ENCODE data around the gene IRF9. TPM values are rescaled to one million over a fixed set of nuclear protein-coding genes. Genes with fewer than 3 reads are reported as not detected.

The IRF9 gene
- total RNA-seq, 1 donor from 2014 or later: 25.1 TPM

- no peak for ATAC-seq
- DNase-seq (ENCODE audit: low spot score): peak; percentile 14
These were observed 53.0 kb downstream of the IRF9 start for GRCh38 chr14:24213866-24214662.

GRCh38 chr14:24215495-24216344 is 54.7 kb downstream of the IRF9 start, which contains the start of gene MDP1:
Gene MDP1, minus strand, starts transcription at chr14:24216066. Its CDS starts 111 bp downstream, at chr14:24215955.
- ATAC-seq: peak; percentile 88
- DNase-seq (ENCODE audit: low spot score): peak; percentile 83

Other genes with a start within 250 kb of the IRF9 start
- gene DHRS4, start 207.5 kb upstream of the IRF9 start, total RNA-seq: 59.0 TPM
- gene DHRS4L2, start 172.3 kb upstream of the IRF9 start, total RNA-seq: 46.4 TPM
- gene CARMIL3, start 109.3 kb upstream of the IRF9 start, total RNA-seq: 2.0 TPM
- gene CPNE6, start 89.7 kb upstream of the IRF9 start, total RNA-seq: 0.40 TPM
- 590 TPM for gene PCK2, start 67.0 kb upstream of the IRF9 start, total RNA-seq
- gene DCAF11, start 46.5 kb upstream of the IRF9 start, total RNA-seq: 212 TPM
- 3.5 TPM for gene NRL, start 46.3 kb upstream of the IRF9 start, total RNA-seq
- 34.9 TPM for gene FITM1, start 30.6 kb upstream of the IRF9 start, total RNA-seq
- 98.1 TPM for gene PSME1, start 25.1 kb upstream of the IRF9 start, total RNA-seq
- 24.2 TPM for gene EMC9, start 19.7 kb upstream of the IRF9 start, total RNA-seq
- gene PSME2, start 14.7 kb upstream of the IRF9 start, total RNA-seq: 124 TPM
- gene RNF31, start 13.8 kb upstream of the IRF9 start, total RNA-seq: 28.6 TPM
- 2.6 TPM for gene REC8, start 10.8 kb downstream of the IRF9 start, total RNA-seq
- 20.2 TPM for gene IPO4, start 27.6 kb downstream of the IRF9 start, total RNA-seq
- gene TM9SF1, start 34.2 kb downstream of the IRF9 start, total RNA-seq: 47.1 TPM
- gene TSSK4, start 44.4 kb downstream of the IRF9 start, total RNA-seq: 0.35 TPM
- gene CHMP4A, start 52.2 kb downstream of the IRF9 start, total RNA-seq: 14.4 TPM
- gene MDP1, start 54.8 kb downstream of the IRF9 start, total RNA-seq: 5.0 TPM
- gene NEDD8, start 71.1 kb downstream of the IRF9 start, total RNA-seq: 66.7 TPM
- gene GMPR2, start 71.7 kb downstream of the IRF9 start, total RNA-seq: 30.3 TPM
- 24.2 TPM for gene TINF2, start 81.4 kb downstream of the IRF9 start, total RNA-seq
- gene TGM1, start 101.9 kb downstream of the IRF9 start, total RNA-seq: 1.8 TPM
- 15.8 TPM for gene RABGGTA, start 110.3 kb downstream of the IRF9 start, total RNA-seq
- 91.0 TPM for gene DHRS1, start 138.5 kb downstream of the IRF9 start, total RNA-seq
- gene NOP9, start 138.6 kb downstream of the IRF9 start, total RNA-seq: 17.2 TPM
- 216 TPM for gene CIDEB, start 146.7 kb downstream of the IRF9 start, total RNA-seq
- 6.9 TPM for gene LTB4R2, start 148.9 kb downstream of the IRF9 start, total RNA-seq
- 7.2 TPM for gene LTB4R, start 150.2 kb downstream of the IRF9 start, total RNA-seq
- 5.5 TPM for gene ADCY4, start 173.8 kb downstream of the IRF9 start, total RNA-seq
- gene RIPK3, start 178.7 kb downstream of the IRF9 start, total RNA-seq: 0.68 TPM
- 1.4 TPM for gene NFATC4, start 206.9 kb downstream of the IRF9 start, total RNA-seq
- 2.3 TPM for gene NYNRIN, start 237.7 kb downstream of the IRF9 start, total RNA-seq